ENCODE results near the gene TENT4A.

DNA sequence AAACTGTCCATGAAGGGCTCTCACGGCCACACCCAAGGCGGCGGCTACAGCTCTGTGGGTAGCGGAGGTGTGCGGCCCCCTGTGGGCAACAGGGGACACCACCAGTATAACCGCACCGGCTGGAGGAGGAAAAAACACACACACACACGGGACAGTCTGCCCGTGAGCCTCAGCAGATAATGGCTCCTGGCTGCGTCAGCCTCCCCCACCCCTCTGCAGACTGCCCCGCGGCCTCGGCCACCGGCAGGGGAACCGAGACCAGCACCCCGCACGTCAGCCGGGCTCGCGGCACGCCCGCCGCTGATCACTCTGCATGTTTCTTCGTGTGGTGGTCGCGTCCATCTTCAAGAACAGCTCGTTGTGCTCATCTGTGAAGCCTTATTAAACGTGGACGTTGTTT, 41.5 kb downstream of the TENT4A start:
- TF ChIP-seq, protein P1, sequence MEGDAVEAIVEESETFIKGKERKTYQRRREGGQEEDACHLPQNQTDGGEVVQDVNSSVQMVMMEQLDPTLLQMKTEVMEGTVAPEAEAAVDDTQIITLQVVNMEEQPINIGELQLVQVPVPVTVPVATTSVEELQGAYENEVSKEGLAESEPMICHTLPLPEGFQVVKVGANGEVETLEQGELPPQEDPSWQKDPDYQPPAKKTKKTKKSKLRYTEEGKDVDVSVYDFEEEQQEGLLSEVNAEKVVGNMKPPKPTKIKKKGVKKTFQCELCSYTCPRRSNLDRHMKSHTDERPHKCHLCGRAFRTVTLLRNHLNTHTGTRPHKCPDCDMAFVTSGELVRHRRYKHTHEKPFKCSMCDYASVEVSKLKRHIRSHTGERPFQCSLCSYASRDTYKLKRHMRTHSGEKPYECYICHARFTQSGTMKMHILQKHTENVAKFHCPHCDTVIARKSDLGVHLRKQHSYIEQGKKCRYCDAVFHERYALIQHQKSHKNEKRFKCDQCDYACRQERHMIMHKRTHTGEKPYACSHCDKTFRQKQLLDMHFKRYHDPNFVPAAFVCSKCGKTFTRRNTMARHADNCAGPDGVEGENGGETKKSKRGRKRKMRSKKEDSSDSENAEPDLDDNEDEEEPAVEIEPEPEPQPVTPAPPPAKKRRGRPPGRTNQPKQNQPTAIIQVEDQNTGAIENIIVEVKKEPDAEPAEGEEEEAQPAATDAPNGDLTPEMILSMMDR (IDR thresholded peaks at IDR 0.05; ENCODE audit: low read depth, low read length), result no peak
- TF ChIP-seq EZH2phosphoT487 (IDR thresholded peaks at IDR 0.05; ENCODE audit: low read depth), result no peak
